ENCODE data around the gene F7. TPM values are rescaled to one million over a fixed set of nuclear protein-coding genes. Genes with fewer than 3 reads are reported as not detected.

F7 gene
- total RNA-seq, 2 donors from 2014 or later: not detected

DNA sequence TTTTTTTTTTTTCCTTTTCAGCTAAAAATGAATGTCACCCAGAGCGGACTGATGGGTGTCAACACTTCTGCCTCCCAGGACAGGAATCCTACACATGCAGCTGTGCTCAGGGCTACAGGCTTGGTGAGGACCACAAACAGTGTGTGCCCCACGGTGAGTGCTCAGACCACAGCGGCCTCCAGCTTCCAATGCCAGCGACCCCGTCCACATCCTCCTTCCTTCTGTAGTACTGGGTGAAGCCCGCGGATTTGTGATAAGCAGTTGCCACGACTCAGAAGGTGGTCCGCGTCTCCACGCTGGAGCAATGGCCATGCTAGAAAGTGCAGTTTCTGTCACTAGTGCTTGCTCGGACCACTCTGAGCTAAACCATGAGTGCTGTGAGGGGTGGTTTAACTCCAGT lies 58.9 kb downstream of the F7 start:
- intact Hi-C loops (cut with DNase I): no loop called here
- Histone ChIP-seq H3K9me3 (no peaks in the 10 kb centered on the region), H3K4me3 (no peak overlapping the region), H3K27me3 (peaks cover 0 to 6% of the 10 kb centered on the region in 2 donors), H3K27ac (no peak overlapping the region), H3K36me3 (replicated peaks in 1 of 2; ENCODE audit: insufficient read depth in 1 of 2, low read depth in 2 of 2) (peaks cover 0 to 2% of the 10 kb centered on the region in 2 donors), H3K4me1 (no peaks in the 10 kb centered on the region)
- no peak for DNase-seq
- 76 to 81% methylated on average over 3 to 12 of the region's 12 CpGs for WGBS, 2 donors
- ATAC-seq: no peak
- no peak for TF ChIP-seq POLR2A (IDR thresholded peaks at IDR 0.05)
- TF ChIP-seq, protein P1, sequence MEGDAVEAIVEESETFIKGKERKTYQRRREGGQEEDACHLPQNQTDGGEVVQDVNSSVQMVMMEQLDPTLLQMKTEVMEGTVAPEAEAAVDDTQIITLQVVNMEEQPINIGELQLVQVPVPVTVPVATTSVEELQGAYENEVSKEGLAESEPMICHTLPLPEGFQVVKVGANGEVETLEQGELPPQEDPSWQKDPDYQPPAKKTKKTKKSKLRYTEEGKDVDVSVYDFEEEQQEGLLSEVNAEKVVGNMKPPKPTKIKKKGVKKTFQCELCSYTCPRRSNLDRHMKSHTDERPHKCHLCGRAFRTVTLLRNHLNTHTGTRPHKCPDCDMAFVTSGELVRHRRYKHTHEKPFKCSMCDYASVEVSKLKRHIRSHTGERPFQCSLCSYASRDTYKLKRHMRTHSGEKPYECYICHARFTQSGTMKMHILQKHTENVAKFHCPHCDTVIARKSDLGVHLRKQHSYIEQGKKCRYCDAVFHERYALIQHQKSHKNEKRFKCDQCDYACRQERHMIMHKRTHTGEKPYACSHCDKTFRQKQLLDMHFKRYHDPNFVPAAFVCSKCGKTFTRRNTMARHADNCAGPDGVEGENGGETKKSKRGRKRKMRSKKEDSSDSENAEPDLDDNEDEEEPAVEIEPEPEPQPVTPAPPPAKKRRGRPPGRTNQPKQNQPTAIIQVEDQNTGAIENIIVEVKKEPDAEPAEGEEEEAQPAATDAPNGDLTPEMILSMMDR (IDR thresholded peaks at IDR 0.05): no peak

DNA sequence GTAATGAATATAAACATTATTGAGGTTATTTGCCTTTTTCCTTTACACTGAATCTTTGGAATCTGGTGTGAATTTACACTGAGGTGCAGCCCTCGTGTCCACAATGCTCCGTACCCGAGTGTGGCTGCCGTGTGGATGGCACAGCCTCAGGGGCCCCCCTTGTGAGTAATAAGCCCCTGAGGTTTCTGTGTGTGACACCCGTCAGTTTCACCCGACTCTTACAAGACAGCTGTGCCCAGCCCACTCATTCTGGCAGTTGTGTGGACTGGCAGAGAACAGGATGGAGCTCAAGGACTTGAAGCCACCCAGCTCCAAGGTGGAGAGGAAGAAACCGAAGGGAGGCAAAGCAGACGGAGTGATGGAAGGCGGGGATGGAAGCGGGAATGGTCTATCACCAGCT lies 60.7 kb downstream of the F7 start:
- H3K4me1 ChIP-seq: no peaks in the 10 kb centered on the region
- ATAC-seq: no peak
- intact Hi-C loops (cut with DNase I): no loop called here
- WGBS, 2 donors: 86 to 94% methylated on average over 10 of the region's 10 CpGs
- H3K9me3 ChIP-seq: no peaks in the 10 kb centered on the region
- peaks cover 0 to 6% of the 10 kb centered on the region in 2 donors for H3K27me3 ChIP-seq
- H3K36me3 ChIP-seq (replicated peaks in 1 of 2; ENCODE audit: insufficient read depth in 1 of 2, low read depth in 2 of 2): peaks cover 0 to 5% of the 10 kb centered on the region in 2 donors
- no peak overlapping the region for H3K4me3 ChIP-seq
- H3K27ac ChIP-seq: no peak overlapping the region
- no peak for TF ChIP-seq POLR2A (IDR thresholded peaks at IDR 0.05)
- TF ChIP-seq, protein P1 (IDR thresholded peaks at IDR 0.05): no peak
- no peak for DNase-seq

DNA sequence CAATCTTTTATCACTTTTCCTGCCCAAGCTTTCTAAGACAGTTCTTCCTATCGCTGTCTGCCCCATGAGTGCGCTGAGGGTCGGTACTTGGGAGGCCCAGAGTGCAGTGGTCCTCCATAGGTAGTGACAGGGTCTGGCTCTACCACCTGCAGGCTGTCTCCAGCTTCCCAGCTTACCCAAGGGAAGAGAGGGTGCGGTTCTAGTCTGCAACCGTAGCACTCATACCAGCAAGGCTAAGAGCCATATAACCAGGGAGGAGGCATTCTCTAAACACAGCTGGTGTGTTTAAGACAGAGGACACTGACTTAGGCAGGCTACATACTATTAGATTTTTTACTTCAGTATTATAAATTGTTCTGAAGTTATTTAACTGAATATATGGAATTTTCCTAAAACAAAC lies 61.1 kb downstream of the F7 start:
- H3K36me3 ChIP-seq (replicated peaks in 1 of 2; ENCODE audit: insufficient read depth in 1 of 2, low read depth in 2 of 2): peaks cover 0 to 7% of the 10 kb centered on the region in 2 donors
- no peak overlapping the region for H3K27ac ChIP-seq
- H3K9me3 ChIP-seq: no peaks in the 10 kb centered on the region
- DNase-seq (no peak), ATAC-seq (no peak)
- no peak for TF ChIP-seq POLR2A (IDR thresholded peaks at IDR 0.05)
- TF ChIP-seq, protein P1 (IDR thresholded peaks at IDR 0.05): no peak
- H3K4me1 ChIP-seq: no peaks in the 10 kb centered on the region
- H3K27me3 ChIP-seq: peaks cover 0 to 6% of the 10 kb centered on the region in 2 donors
- intact Hi-C loops (cut with DNase I): no loop called here
- 85 to 88% methylated on average over 5 of the region's 5 CpGs for WGBS, 2 donors
- no peak overlapping the region for H3K4me3 ChIP-seq

DNA sequence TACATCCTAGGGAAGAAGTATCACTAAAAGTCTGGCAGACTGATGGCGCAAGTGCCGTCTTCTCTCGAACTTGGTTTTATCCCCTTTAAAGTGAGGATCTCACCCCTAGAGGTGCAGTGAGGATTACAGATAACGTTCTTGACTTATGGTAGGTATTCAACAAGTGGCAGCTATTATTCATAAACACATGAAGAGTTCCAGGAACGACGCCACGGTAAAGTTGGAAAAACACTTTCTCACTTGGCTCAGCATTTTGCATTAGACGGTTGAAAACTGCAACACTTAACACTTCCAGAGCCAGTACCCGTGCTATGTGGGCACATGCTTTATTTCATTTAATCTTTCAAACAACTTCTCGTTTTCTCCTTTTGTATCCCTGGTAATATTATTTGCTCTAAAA lies 61.6 kb downstream of the F7 start:
- peaks cover 0 to 6% of the 10 kb centered on the region in 2 donors for H3K27me3 ChIP-seq
- DNase-seq (no peak), ATAC-seq (no peak)
- no peaks in the 10 kb centered on the region for H3K4me1 ChIP-seq
- peaks cover 0 to 10% of the 10 kb centered on the region in 2 donors for H3K36me3 ChIP-seq (replicated peaks in 1 of 2; ENCODE audit: insufficient read depth in 1 of 2, low read depth in 2 of 2)
- no peak for TF ChIP-seq POLR2A (IDR thresholded peaks at IDR 0.05)
- TF ChIP-seq, protein P1 (IDR thresholded peaks at IDR 0.05): no peak
- no peak overlapping the region for H3K4me3 ChIP-seq
- WGBS, 2 donors: 90% methylated on average over 10 of the region's 10 CpGs
- H3K9me3 ChIP-seq: no peaks in the 10 kb centered on the region
- intact Hi-C loops (cut with DNase I): no loop called here
- no peak overlapping the region for H3K27ac ChIP-seq

DNA sequence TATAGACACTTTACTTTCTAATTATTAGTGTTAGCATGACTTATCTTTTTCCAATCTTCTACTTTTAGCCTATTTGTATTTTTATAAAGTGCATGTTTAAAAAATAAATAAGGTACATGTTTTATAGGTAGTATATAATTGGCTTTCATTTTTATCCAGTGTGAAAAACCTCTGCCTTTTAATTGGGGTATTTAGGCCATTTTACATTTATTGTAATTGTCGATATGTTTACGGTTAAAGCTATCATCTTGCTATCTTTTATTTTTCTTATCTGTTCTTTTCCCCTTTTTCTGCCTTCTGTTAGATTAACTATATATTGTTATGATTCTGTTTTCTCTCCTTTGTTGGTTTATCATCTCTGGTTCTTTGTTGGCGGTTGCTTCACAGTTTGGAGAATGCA lies 62.0 kb downstream of the F7 start:
- Histone ChIP-seq H3K9me3 (no peaks in the 10 kb centered on the region), H3K4me1 (no peaks in the 10 kb centered on the region), H3K36me3 (replicated peaks in 1 of 2; ENCODE audit: insufficient read depth in 1 of 2, low read depth in 2 of 2) (peaks cover 0 to 12% of the 10 kb centered on the region in 2 donors), H3K4me3 (no peak overlapping the region), H3K27ac (no peak overlapping the region), H3K27me3 (peaks cover 0 to 6% of the 10 kb centered on the region in 2 donors)
- intact Hi-C loops (cut with DNase I): no loop called here
- no peak for TF ChIP-seq POLR2A (IDR thresholded peaks at IDR 0.05)
- TF ChIP-seq, protein P1 (IDR thresholded peaks at IDR 0.05): no peak
- WGBS, 2 donors: 99% methylated on average over 3 of the region's 3 CpGs
- no peak for ATAC-seq
- no peak for DNase-seq

Data from body of pancreas (tissue), 4 donors.